Fibroblast of lung (primary cell): ENCODE data around the gene DDX31.
A peak's percentile ranks its signal among the peaks of the same experiment; 100 is the strongest.

ENCODE experiments used
- EZH2 ChIP-seq: IDR thresholded peaks from 2 replicates; pipeline ENCODE4 v1.5.1; 2012; ENCODE audit warnings: low read length, control low read depth, mild to moderate bottlenecking; ENCODE audit errors: missing control alignments
- TF ChIP-seq, protein P1 (sequence below), 2 donors: IDR thresholded peaks in 1 of 2; conservative IDR thresholded peaks in 1 of 2; 1 replicate in 1 of 2; 2 replicates in 1 of 2; pipeline ENCODE4 v1.5.1; 2011 to 2012; ENCODE audit warnings: low read length in 2 of 2, control low read depth in 1 of 2, inconsistent platforms in 1 of 2, low read depth in 1 of 2, mild to moderate bottlenecking in 1 of 2

DNA sequence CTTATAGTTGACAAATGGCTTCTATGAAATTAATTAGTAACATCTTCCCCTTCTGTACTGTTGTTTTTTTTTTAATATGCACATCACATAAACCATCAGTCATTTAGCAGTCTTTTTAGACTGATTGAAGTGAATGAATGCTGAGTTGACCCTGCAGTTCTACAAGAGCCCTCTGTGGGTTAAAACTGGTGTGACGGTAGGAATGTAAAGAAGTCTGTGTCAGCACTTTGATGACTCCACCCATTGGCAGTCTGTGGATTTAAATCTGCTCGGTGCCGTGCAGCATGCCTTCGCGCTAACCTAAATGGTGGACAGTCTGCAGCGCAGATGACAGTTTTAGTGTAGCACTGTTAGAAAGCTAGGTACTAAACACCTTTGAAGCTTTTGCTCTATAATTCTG is 3.6 kb upstream of the DDX31 start:
- TF ChIP-seq, protein P1, sequence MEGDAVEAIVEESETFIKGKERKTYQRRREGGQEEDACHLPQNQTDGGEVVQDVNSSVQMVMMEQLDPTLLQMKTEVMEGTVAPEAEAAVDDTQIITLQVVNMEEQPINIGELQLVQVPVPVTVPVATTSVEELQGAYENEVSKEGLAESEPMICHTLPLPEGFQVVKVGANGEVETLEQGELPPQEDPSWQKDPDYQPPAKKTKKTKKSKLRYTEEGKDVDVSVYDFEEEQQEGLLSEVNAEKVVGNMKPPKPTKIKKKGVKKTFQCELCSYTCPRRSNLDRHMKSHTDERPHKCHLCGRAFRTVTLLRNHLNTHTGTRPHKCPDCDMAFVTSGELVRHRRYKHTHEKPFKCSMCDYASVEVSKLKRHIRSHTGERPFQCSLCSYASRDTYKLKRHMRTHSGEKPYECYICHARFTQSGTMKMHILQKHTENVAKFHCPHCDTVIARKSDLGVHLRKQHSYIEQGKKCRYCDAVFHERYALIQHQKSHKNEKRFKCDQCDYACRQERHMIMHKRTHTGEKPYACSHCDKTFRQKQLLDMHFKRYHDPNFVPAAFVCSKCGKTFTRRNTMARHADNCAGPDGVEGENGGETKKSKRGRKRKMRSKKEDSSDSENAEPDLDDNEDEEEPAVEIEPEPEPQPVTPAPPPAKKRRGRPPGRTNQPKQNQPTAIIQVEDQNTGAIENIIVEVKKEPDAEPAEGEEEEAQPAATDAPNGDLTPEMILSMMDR (conservative IDR thresholded peaks at IDR 0.05 in 1 of 2, IDR thresholded peaks at IDR 0.05 in 1 of 2; ENCODE audit: low read depth in 1 of 2, low read length in 2 of 2): peak in 1 of 2 donors; percentile 50
- TF ChIP-seq EZH2: no peak
